Measurements from ENCODE around the gene TRIM25.

TRIM25 gene

DNA sequence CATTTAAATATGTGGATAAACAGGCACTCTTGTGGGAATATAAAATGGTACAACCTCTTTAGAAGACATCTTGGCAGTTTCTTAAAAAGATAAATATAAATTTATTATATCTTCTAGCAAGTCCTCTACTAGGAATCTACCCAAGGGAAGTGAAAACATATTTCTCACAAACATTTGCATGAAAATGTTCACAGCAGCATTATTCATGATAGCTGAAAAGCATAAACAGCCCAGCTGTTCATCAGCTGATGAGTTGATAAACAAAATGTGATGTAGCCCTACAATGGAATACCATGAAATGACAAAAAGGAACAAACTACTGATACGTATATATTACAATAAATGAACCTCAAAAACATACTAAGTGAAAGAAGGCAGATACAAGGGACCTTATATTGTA, 67.9 kb downstream of the TRIM25 start:
- no peaks in the 10 kb centered on the region for H3K9me3 ChIP-seq (ENCODE audit: control insufficient read depth, insufficient read depth, low read length)
- H3K4me1 ChIP-seq (ENCODE audit: control insufficient read depth, insufficient read depth, low read length): no peaks in the 10 kb centered on the region
- H3K27me3 ChIP-seq (ENCODE audit: control insufficient read depth, insufficient read depth, low read length): no peaks in the 10 kb centered on the region
- no peak overlapping the region for H3K9ac ChIP-seq (ENCODE audit: low read depth, low read length)
- H3K4me3 ChIP-seq (ENCODE audit: low read depth, low read length): no peak overlapping the region
- H3K36me3 ChIP-seq (ENCODE audit: control insufficient read depth, insufficient read depth, low read length): no peaks in the 10 kb centered on the region

- no peak overlapping the region for H3K4me3 ChIP-seq (ENCODE audit: low read depth, low read length)
- no peaks in the 10 kb centered on the region for H3K36me3 ChIP-seq (ENCODE audit: control insufficient read depth, insufficient read depth, low read length)
- H3K27me3 ChIP-seq (ENCODE audit: control insufficient read depth, insufficient read depth, low read length): no peaks in the 10 kb centered on the region
- no peaks in the 10 kb centered on the region for H3K4me1 ChIP-seq (ENCODE audit: control insufficient read depth, insufficient read depth, low read length)
- H3K9ac ChIP-seq (ENCODE audit: low read depth, low read length): no peak overlapping the region
- no peaks in the 10 kb centered on the region for H3K9me3 ChIP-seq (ENCODE audit: control insufficient read depth, insufficient read depth, low read length)
These were observed 71.3 kb downstream of the TRIM25 start for GRCh38 chr17:56842577-56842976.

- Histone ChIP-seq H3K4me3 (ENCODE audit: low read depth, low read length) (no peak overlapping the region), H3K4me1 (ENCODE audit: control insufficient read depth, insufficient read depth, low read length) (peaks cover 4% of the 10 kb centered on the region), H3K36me3 (ENCODE audit: control insufficient read depth, insufficient read depth, low read length) (no peaks in the 10 kb centered on the region), H3K9ac (ENCODE audit: low read depth, low read length) (no peak overlapping the region), H3K9me3 (ENCODE audit: control insufficient read depth, insufficient read depth, low read length) (no peaks in the 10 kb centered on the region), H3K27me3 (ENCODE audit: control insufficient read depth, insufficient read depth, low read length) (peaks cover 17% of the 10 kb centered on the region)
These were observed 75.2 kb downstream of the TRIM25 start for GRCh38 chr17:56838687-56839086.

Measured in iPS-15b (cell line).